Measurements from ENCODE around the gene ITGA2. TPM values are rescaled to one million over a fixed set of nuclear protein-coding genes. Genes with fewer than 3 reads are reported as not detected.

The ITGA2 gene
- total and polyA plus RNA-seq, 2 of the 8 experiments (the other 6 are each of a cell fraction or from before 2014, with no cell fraction given), result 1.4 to 7.7 TPM

DNA sequence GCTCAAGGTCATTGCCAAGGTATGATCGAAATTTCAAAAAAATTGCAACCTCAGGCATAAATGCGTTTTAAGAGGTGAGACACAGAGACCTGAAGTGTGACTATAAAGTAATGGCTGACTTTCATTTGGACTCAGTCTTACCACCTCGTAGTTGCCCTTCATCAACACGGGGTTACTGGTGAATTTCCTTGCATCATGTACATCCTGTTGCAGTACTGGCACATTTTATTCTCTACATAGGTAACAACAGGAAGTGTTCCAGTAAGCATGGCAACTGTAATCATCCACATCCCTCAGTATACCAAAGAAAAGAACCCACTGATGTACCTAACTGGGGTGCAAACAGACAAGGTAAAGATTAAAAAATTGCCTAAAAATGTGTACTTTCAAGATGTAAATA is 91.1 kb downstream of the ITGA2 start (continued):
- TF ChIP-seq RAD21 (IDR thresholded peaks at IDR 0.05 in 1 of 2, conservative IDR thresholded peaks at IDR 0.05 in 1 of 2; ENCODE audit: low read depth in 2 of 2, low read length in 2 of 2), result no peak
- TF ChIP-seq SP1 (IDR thresholded peaks at IDR 0.05; ENCODE audit: low read depth, low read length), result no peak
- TF ChIP-seq SP4 (IDR thresholded peaks at IDR 0.05; ENCODE audit: low read length), result no peak
- TF ChIP-seq EGR1 (IDR thresholded peaks at IDR 0.05; ENCODE audit: borderline replicate concordance, low read depth, low read length), result no peak
- TF ChIP-seq TAF1 (IDR thresholded peaks at IDR 0.05; ENCODE audit: low read depth, low read length), result no peak
- TF ChIP-seq BACH1 (IDR thresholded peaks at IDR 0.05; ENCODE audit: low read length), result no peak
- no peak for TF ChIP-seq TBP (IDR thresholded peaks at IDR 0.05; ENCODE audit: low read depth, low read length)
- TF ChIP-seq CEBPB (IDR thresholded peaks at IDR 0.05; ENCODE audit: low read depth, low read length), result no peak
- no peak for TF ChIP-seq SP2 (IDR thresholded peaks at IDR 0.05; ENCODE audit: low read length)

Measured in H1 (cell line).